ENCODE results near the gene GPANK1. TPM values are rescaled to one million over a fixed set of nuclear protein-coding genes. Genes with fewer than 3 reads are reported as not detected.

GPANK1 gene
- total and polyA plus RNA-seq, 9 of the 15 experiments (the other 6 are each of a cell fraction or from before 2014, with no cell fraction given): 32.2 to 111 (median 46.3) TPM

- no peak for TF ChIP-seq ZBTB40 (IDR thresholded peaks at IDR 0.05)
- no peak for TF ChIP-seq ZBTB40 (CRISPR knock-in tag; IDR thresholded peaks at IDR 0.05)
- TF ChIP-seq, protein P1, sequence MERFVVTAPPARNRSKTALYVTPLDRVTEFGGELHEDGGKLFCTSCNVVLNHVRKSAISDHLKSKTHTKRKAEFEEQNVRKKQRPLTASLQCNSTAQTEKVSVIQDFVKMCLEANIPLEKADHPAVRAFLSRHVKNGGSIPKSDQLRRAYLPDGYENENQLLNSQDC (CRISPR knock-in tag; IDR thresholded peaks at IDR 0.05): 0 out of 2 replicates have a peak, but pooled peaks have one; percentile 31
- no peak for TF ChIP-seq MLLT1 (IDR thresholded peaks at IDR 0.05)
- TF ChIP-seq ZNF75A (CRISPR knock-in tag; IDR thresholded peaks at IDR 0.05): no peak
- no peak for TF ChIP-seq CBX8 (IDR thresholded peaks at IDR 0.05; ENCODE audit: borderline replicate concordance, extremely low read depth, low read depth, low read length, poor library complexity, severe bottlenecking)
- no peak for TF ChIP-seq ZNF134 (CRISPR knock-in tag; conservative IDR thresholded peaks at IDR 0.05)
- no peak for TF ChIP-seq ETV6 (IDR thresholded peaks at IDR 0.05; ENCODE audit: borderline replicate concordance in 1 of 2, low read depth in 2 of 2, low read length in 1 of 2)
- TF ChIP-seq ETV6 (CRISPR knock-in tag; IDR thresholded peaks at IDR 0.05; ENCODE audit: borderline replicate concordance): no peak
- TF ChIP-seq ZNF699 (CRISPR knock-in tag; IDR thresholded peaks at IDR 0.05; ENCODE audit: insufficient replicate concordance): no peak
- TF ChIP-seq SMARCE1 (IDR thresholded peaks at IDR 0.05): no peak
- no peak for TF ChIP-seq MITF (IDR thresholded peaks at IDR 0.05)
Observed at GRCh38 chr6:31663126-31663960, 1.5 kb downstream of the GPANK1 start (continued).
